Skeletal muscle tissue (tissue), 4 donors: Measurements from ENCODE around the gene TCAP. TPM values are rescaled to one million over a fixed set of nuclear protein-coding genes. Genes with fewer than 3 reads are reported as not detected.

Source experiments
- H3K27ac ChIP-seq: one replicate; pipeline ENCODE4 v1.7.0; 2013; ENCODE audit warnings: mild to moderate bottlenecking, low read depth, low read length, inconsistent platforms
- H3K27me3 ChIP-seq, 3 donors: one replicate each; pipeline ENCODE4 v1.7.0; 2013; ENCODE audit warnings: low read length in 3 of 3; ENCODE audit not compliant: control insufficient read depth in 3 of 3, insufficient read depth in 3 of 3
- H3K36me3 ChIP-seq, 3 donors: one replicate each; pipeline ENCODE4 v1.7.0; 2013; ENCODE audit warnings: low read length in 3 of 3; ENCODE audit not compliant: control insufficient read depth in 3 of 3, insufficient read depth in 3 of 3
- H3K4me1 ChIP-seq, 3 donors: one replicate each; pipeline ENCODE4 v1.7.0; 2013; ENCODE audit warnings: low read length in 3 of 3, mild to moderate bottlenecking in 3 of 3; ENCODE audit not compliant: control insufficient read depth in 3 of 3, insufficient read depth in 3 of 3
- H3K4me3 ChIP-seq, 3 donors: one replicate each; pipeline ENCODE4 v1.7.0; 2013; ENCODE audit warnings: low read length in 3 of 3
- H3K9ac ChIP-seq, 3 donors: one replicate each; pipeline ENCODE4 v1.7.0; 2013; ENCODE audit warnings: low read length in 3 of 3, mild to moderate bottlenecking in 3 of 3, moderate library complexity in 2 of 3, low read depth in 1 of 3
- H3K9me3 ChIP-seq, 3 donors: one replicate each; pipeline ENCODE4 v1.7.0; 2013; ENCODE audit warnings: low read length in 3 of 3; ENCODE audit not compliant: control insufficient read depth in 3 of 3
- total RNA-seq: library from RNA; depleted of rRNA; stranded (reverse); fragments of >200 nt; gene quantifications from one replicate; pipeline ENCODE4 v1.2.3, GENCODE V29; 2014
- donor health status: Osteomylitis.

Gene TCAP
- total RNA-seq, 1 donor from 2014 or later = 78.8 TPM

GRCh38 chr17:39678340-39679116 is 13.4 kb downstream of the TCAP start:
- Histone ChIP-seq H3K27ac (peak overlapping the region; percentile 99), H3K36me3 (peaks cover 0 to 10% (median 6%) of the 10 kb centered on the region in 3 donors), H3K9me3 (no peaks in the 10 kb centered on the region), H3K4me1 (peaks cover 57 to 71% (median 59%) of the 10 kb centered on the region in 3 donors), H3K9ac (peak overlapping the region; percentile 63 to 69 (median 66)), H3K27me3 (no peaks in the 10 kb centered on the region), H3K4me3 (peak overlapping the region in 2 of 3 donors; percentile 46 to 60)

GRCh38 chr17:39679521-39680192 is 14.5 kb downstream of the TCAP start:
- Histone ChIP-seq H3K36me3 (peaks cover 8 to 14% (median 13%) of the 10 kb centered on the region in 3 donors), H3K27ac (peak overlapping the region; percentile 99), H3K4me1 (peaks cover 53 to 60% (median 56%) of the 10 kb centered on the region in 3 donors)

GRCh38 chr17:39683295-39683939 is 18.3 kb downstream of the TCAP start:
- H3K4me1 ChIP-seq = peaks cover 29 to 35% (median 31%) of the 10 kb centered on the region in 3 donors
- H3K36me3 ChIP-seq = peaks cover 17 to 23% (median 17%) of the 10 kb centered on the region in 3 donors
- H3K4me3 ChIP-seq = no peak overlapping the region
- H3K27me3 ChIP-seq = no peaks in the 10 kb centered on the region
- H3K9ac ChIP-seq = no peak overlapping the region
- H3K9me3 ChIP-seq = no peaks in the 10 kb centered on the region
- H3K27ac ChIP-seq = no peak overlapping the region

More at GRCh38 chr17:39679521-39680192, 14.5 kb downstream of the TCAP start:
- Histone ChIP-seq H3K9me3 (no peaks in the 10 kb centered on the region), H3K4me3 (peak overlapping the region in 1 of 3 donors; percentile 41), H3K9ac (peak overlapping the region; percentile 52 to 68 (median 64)), H3K27me3 (no peaks in the 10 kb centered on the region)

- Histone ChIP-seq H3K9me3 (no peaks in the 10 kb centered on the region), H3K4me1 (peaks cover 25 to 32% (median 26%) of the 10 kb centered on the region in 3 donors), H3K27ac (no peak overlapping the region), H3K36me3 (peaks cover 17 to 21% (median 17%) of the 10 kb centered on the region in 3 donors), H3K4me3 (no peak overlapping the region), H3K9ac (no peak overlapping the region), H3K27me3 (no peaks in the 10 kb centered on the region)
Observed at GRCh38 chr17:39684369-39685192, 19.4 kb downstream of the TCAP start.

GRCh38 chr17:39687101-39687545 is 22.0 kb downstream of the TCAP start:
- peaks cover 17 to 30% (median 18%) of the 10 kb centered on the region in 3 donors for H3K36me3 ChIP-seq
- H3K4me1 ChIP-seq = peaks cover 18 to 20% (median 20%) of the 10 kb centered on the region in 3 donors
- no peaks in the 10 kb centered on the region for H3K9me3 ChIP-seq
- peak overlapping the region; percentile 66 to 87 (median 69) for H3K9ac ChIP-seq
- no peaks in the 10 kb centered on the region for H3K27me3 ChIP-seq
- H3K4me3 ChIP-seq = peak overlapping the region; percentile 81 to 94 (median 84)
- H3K27ac ChIP-seq = peak overlapping the region; percentile 82

- H3K4me3 ChIP-seq = peak within 1 kb of the TSS; percentile 81 to 94 (median 84)
- H3K36me3 ChIP-seq = peaks cover 17 to 30% (median 18%) of the 10 kb centered on the region in 3 donors
- no peaks in the 10 kb centered on the region for H3K27me3 ChIP-seq
- H3K27ac ChIP-seq = peak within 1 kb of the TSS; percentile 82
- H3K9ac ChIP-seq = peak within 1 kb of the TSS; percentile 66 to 87 (median 85)
- H3K4me1 ChIP-seq = peaks cover 18 to 20% (median 20%) of the 10 kb centered on the region in 3 donors
- H3K9me3 ChIP-seq = no peaks in the 10 kb centered on the region
Observed at GRCh38 chr17:39687546-39688474, 22.7 kb downstream of the TCAP start, which contains the start of gene PGAP3. PGAP3 (minus strand) TSS chr17:39688057; CDS start chr17:39688014, 43 bp downstream.

- Histone ChIP-seq H3K27ac (peak overlapping the region; percentile 82), H3K9ac (peak overlapping the region; percentile 66 to 87 (median 85)), H3K36me3 (peaks cover 11 to 30% (median 14%) of the 10 kb centered on the region in 3 donors)
Observed at GRCh38 chr17:39688475-39688835, 23.3 kb downstream of the TCAP start.

GRCh38 chr17:39688945-39689344 is 23.8 kb downstream of the TCAP start:
- H3K4me1 ChIP-seq = peaks cover 18 to 20% (median 20%) of the 10 kb centered on the region in 3 donors
- H3K27ac ChIP-seq = no peak overlapping the region
- peak overlapping the region; percentile 81 to 94 (median 84) for H3K4me3 ChIP-seq
- H3K27me3 ChIP-seq = no peaks in the 10 kb centered on the region
- H3K9ac ChIP-seq = peak overlapping the region in 1 of 3 donors; percentile 87
- no peaks in the 10 kb centered on the region for H3K9me3 ChIP-seq
- H3K36me3 ChIP-seq = peaks cover 8 to 29% (median 14%) of the 10 kb centered on the region in 3 donors

More at GRCh38 chr17:39688475-39688835, 23.3 kb downstream of the TCAP start:
- Histone ChIP-seq H3K9me3 (no peaks in the 10 kb centered on the region), H3K27me3 (no peaks in the 10 kb centered on the region), H3K4me3 (peak overlapping the region; percentile 81 to 94 (median 84)), H3K4me1 (peaks cover 18 to 20% (median 20%) of the 10 kb centered on the region in 3 donors)
